Activated CD4-positive, CD25-positive, alpha-beta regulatory T cell treated with anti-CD3 and anti-CD28 coated beads, Interleukin-2, amount 50 U/mL, for 24 hours (primary cell): ENCODE measurements around the gene TPRG1.

Source experiments
- ATAC-seq, 2 donors: fragments of 150-1000 bp; cut with Tn5 transposase; one replicate each; pipeline ENCODE4 v1.10.0; 2021; ENCODE audit warnings: mild to moderate bottlenecking in 1 of 2, moderate library complexity in 1 of 2

TPRG1 gene, protein sequence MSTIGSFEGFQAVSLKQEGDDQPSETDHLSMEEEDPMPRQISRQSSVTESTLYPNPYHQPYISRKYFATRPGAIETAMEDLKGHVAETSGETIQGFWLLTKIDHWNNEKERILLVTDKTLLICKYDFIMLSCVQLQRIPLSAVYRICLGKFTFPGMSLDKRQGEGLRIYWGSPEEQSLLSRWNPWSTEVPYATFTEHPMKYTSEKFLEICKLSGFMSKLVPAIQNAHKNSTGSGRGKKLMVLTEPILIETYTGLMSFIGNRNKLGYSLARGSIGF

DNA sequence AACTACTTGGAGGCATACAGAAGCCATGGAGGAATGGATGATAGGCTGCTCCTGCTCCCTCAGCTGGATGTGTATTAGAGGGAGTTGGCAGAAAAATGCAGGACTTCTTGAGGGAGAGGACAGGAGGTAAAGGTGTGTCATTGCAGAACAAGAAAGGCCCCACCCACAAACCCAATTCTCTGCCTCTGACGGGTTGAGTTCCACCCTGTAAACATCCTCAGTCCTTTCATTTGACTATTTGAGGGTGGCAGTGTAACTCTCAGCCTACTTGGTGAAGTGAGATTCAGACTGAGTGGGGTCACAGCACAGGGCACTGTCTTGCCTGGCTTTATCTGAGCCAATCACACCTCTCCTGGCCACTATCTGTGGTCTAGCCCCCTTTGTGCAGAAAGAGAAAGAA is at the start of gene TPRG1:
Gene TPRG1, plus strand, starts transcription at position 265 of the 400 bp plus-strand sequence. CDS start 35,414 bp downstream, outside the sequence.
- ATAC-seq, result peak; percentile 38 to 40

DNA sequence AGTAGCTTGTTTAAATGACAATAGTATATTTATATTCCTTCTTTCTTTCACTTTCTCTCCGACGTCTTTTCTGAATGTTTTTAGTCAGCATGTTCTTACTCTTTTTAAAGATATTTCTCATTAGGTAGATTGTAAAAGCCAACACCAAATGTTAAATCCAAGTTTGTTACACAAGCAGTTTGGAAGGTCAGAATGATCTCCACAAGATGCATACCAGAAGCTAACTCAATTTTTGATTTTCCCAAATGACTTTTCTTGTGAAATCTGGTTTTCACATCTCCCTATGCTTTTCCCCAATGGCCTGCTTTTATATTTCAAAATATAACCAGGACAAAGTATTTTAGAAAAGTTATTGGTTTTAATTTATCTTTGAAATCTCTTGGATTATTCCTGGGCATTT is 49.7 kb upstream of the TPRG1 start:
- no peak for ATAC-seq

DNA sequence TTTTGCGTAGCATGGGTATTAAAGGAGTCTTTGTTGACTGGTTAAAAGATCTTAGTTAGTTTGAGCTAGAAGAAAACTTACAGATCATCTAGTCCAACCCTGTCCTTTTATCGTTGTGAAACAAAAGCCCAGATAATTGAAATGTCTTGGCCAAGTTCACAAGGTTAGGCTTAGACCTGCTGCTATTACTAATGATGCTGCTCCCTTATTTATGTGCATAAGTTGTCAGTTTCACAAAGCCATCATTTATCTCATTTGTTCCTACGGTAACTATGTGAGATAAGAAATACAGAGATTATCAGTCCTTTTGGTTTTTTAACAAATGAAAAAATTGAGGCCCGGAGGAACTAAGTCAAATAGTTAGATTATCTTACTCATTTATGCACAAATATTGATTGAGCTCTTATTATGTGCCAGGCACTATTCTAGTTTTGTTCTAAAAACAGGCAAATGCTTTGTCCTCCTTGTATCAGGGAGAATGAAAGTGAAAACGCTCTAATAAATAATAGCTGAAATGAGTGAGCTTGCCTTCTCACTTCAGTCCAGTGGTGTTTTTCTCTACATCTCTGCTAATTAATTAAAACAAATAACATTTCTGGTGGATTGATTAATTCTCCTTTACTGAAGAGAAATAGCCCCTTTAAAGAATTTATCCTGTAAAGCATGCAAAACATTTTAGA is 49.1 kb upstream of the TPRG1 start:
- peak; percentile 44 to 51 for ATAC-seq

DNA sequence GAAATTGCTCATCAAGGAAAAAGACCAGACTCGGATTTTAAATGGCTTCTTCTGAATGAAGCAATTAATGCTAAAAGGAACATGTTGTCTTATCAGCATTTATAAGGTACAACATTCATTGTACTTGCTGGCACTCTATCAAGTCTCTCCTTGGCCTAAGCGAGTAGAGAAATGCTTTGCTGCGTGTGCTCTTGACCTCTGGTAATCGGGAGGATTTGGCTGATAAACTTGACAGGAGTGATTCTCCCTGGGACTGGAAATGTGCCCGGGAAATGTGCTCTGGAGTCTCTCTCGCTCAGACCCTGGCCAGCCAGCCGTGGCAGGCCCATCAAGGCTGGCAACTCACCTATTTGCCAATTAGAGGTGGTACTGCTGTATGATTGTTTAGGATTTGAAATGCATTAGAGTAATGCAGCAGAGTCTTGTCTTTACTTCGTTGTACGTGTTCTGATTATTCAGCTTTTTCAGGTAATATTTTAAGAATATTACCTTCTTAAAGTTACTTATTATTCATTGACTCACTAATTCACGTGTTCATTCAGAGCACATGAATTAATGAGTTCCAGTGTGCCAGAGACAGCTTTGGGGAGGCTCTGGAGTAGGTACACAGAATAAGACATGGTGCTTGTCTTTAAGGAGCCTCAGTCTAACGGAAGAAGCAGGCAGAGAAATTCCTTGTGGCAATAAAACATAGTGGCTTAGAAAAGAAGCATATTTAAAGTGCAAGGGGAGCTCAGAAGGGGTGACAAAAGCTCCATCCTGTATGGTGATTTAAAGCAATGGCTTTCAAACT is 48.0 kb upstream of the TPRG1 start:
- no peak for ATAC-seq

DNA sequence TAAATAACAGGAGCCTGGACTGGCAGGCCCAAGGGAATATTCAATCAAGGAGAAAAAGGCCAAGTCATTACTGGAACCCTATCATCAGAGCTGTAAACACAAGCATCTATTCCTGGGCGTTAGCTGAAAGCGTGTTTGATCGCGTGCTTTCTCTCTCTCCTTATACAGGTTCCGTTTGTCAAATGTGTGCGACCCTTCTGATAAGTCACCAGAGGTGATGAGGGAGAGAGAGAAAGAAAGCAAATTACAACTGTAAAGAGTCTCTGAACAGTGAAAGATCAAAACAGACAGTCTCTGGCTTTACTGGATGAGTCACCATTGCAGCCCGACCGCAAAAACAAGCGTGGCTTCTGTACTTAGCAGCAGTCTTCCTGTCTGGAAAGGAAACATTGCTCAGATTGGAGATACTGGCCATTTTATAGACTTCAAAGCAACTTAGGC is 39.5 kb upstream of the TPRG1 start:
- ATAC-seq, result peak; percentile 98 to 99

DNA sequence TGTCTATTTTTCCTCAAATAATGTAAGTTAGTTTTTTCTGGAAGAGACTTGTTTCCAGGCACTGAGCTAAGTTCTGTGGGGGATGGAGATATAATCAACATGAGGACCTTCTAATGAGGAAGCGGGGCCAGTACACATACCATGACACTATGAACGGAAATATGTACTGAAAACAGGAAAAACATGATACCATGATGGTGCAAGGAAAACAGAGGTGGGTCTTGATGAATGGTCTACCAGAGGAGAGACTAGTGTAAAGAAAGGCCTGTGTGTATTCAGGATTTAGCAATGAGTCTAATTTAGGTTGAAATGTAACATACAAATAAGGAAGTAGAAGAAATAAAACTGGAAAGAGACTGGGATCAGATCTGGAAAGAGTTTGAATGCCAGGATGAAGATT is 38.9 kb upstream of the TPRG1 start:
- ATAC-seq, result no peak

DNA sequence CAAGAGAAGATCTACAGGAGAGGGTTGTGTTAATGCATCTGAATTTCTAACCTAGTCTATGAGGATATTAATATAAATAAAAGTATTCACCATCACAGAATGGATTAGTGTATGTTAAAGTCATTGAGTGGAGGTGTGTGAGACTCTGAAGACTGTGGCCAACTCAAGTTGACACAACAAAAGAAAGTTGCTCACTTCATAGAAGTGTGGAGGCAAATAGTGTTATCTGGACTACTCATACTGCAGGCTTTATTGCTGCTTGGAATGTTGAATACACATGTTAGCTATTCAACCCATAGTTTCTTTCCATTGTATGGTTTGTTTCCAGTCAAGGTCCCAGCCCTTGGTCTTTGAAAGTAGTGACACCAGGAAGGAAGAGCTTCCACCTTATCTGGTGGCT is 38.0 kb upstream of the TPRG1 start:
- no peak for ATAC-seq

DNA sequence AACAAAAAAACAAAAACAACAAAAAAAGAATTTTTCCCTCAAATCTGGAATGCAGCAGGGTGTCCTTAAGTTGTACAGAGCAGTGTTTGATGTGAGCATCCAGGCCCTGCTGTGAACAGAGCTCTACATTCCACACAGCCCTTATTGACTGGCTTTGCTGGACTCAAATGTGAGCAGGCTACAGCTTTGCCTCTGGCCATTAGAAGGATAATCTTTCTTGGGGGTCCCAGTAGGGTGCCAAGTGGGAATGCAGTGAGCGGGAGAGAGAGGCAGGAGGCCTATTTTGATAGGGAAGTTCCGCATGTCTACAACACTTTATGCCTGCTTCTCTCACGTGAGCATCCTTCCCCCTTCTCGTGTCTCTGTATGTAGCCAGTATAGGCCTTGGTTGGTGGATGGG is 34.4 kb upstream of the TPRG1 start:
- ATAC-seq, result no peak

DNA sequence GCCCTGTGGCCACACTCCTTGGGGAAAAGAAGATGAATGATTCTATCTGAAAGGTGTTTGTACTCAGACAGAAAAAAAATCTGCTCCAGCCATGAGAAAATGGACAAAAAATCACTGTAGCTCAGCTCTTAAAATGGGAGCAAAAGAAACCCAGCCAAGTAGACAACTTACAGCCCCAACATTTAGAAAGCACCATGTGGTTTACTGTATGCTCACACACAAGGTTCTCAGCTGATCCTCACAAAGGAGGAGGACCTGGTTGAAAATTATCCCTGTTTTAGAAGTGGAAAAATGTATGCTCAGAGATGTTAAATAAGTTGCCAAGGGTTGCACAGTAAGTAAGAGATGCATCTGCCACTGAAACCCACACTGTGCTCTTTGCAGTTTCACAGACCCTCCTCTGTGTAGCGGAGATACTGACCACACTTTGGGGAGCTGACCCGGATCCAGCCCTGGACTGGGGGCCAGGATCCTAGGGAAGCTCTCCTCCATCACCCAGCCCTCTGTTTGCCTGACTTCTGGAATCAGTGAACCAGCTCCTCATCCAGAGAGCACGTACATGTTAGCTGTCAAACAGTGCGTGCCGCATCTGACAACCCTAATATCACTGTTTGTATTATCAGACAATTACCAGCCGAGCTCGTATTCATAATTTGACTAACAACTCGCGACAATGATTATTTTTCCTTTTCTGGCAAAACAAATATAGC is 32.7 kb upstream of the TPRG1 start:
- ATAC-seq, result no peak

DNA sequence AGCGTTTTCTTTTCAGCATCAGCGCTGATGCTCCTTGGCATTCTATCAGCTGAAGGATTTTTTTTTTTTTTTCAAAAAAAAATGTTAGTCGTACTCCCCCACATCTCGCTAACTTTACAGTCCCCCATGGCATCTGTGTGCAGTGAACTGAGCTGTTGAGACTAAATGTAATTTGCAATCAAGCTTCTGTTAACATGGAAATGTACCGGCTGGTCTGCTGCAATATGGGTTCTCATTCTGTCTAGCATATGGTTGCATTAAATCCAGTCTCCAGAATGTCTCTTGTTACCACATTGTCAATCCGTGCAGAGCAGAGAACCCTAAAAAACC is 32.2 kb upstream of the TPRG1 start:
- no peak for ATAC-seq

DNA sequence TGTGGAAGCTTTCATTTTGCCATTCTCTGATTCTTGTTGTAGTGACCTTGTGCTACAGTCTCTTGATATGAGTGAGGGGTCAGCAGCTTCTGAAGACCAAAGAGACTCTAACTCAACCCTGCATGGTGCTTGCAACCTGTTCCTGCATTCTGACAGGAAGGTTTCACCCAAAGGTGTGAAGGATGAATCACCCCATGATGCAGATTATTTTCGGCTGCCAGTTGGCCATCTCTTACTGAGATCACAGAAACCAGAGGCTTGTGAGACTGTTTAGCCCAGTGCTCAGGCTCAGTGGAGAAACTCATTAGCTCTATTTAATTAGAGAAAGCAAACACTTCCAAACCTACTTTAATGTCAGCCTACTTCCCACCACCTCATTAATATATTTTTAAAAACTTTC is 29.2 kb upstream of the TPRG1 start:
- peak; percentile 81 to 86 for ATAC-seq

DNA sequence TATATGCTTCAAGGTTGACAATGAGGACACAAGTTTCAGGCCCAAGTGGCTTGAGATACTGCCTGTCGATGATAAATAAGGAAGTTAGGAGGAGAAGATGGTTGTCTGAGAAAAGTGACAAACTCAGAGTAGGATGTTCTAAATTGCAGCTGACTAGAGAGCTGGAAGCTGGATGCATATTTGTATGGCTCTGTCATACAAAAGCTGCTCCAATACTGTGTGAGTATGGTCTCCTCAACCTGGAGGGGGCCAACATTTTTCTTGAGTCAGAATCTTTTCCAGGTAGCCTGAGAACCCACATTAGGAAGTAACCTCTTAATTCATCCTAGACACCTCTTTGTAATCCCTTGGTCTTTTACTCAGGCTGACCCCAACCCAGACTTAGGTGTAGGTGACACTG is 28.4 kb upstream of the TPRG1 start:
- ATAC-seq, result no peak

DNA sequence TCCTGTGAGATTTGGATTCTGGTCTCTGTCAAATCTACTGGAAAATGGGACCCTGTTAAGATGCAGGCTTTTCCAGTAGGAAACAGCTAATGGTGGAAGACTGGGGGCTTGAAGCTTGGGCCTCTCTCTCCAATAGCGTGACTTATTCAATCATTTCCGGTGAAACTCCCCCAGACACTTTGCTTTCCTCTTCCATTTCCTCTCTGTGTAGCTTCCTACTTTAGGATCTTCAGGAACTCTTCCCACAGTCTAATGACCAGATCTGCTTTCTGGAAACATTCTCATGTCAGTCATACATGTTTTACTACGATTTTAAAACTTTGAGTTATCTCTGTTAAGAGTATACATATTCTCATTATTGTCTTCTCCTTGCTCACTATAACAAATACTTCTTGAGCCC is 28.0 kb upstream of the TPRG1 start:
- no peak for ATAC-seq

DNA sequence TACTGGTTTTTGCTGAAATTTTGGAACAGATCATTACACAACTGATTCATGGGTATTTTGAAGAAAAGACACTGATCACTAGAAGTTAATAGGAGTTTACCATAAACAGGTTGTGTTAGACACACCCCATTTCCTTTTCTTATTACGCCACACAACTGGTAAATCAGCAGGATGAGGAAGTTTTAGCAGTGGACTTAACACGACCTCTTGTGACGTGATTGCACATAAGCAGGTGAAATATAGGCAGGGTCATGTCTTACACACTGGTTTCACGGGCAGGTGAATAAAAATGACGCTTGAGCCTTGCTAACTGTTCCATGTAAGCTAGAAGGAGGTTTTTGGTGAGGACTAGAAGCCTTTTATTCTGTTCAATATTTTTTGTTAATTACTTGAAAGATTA is 27.1 kb upstream of the TPRG1 start:
- peak in 1 of 2 donors; percentile 58 for ATAC-seq

DNA sequence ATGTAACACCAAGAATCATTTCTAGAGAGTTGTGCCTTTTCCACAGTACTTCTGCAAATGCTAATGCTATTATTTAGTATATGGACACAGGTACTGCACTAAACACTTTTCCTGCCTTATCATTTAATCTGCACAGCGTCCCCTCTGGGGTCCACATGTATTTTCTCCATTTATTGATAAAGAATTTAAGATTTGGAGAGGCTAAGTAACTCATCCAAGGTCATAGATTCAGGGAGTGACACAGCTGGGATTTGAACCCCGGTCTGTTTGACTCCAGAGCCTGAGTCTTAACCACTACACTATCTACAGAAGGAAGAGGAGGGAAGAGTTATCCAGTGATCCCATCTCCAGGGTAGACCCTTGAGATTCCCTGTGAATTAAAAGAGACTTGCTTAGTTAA is 24.9 kb upstream of the TPRG1 start:
- no peak for ATAC-seq

DNA sequence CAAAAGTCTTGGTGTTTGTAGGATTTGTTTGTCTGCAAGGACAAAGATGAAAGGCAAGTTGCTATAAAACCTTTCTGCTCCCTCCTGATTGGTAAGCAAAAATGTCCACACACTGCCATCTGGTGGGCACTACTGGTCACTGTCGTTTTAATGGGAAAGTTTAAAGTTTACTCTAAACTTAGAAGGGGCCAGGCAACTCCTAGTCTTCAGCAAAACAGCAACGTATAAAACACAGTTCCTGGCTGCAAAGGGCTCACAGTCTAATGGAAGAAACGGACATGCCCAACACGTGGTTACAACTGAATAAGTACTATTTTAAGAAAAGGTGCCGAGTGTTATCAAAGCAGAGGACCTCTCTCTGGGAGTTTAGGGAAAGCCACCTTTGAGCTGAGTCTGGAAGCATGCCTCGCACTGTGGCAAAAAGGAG is 23.7 kb upstream of the TPRG1 start:
- ATAC-seq, result peak; percentile 46 to 48

DNA sequence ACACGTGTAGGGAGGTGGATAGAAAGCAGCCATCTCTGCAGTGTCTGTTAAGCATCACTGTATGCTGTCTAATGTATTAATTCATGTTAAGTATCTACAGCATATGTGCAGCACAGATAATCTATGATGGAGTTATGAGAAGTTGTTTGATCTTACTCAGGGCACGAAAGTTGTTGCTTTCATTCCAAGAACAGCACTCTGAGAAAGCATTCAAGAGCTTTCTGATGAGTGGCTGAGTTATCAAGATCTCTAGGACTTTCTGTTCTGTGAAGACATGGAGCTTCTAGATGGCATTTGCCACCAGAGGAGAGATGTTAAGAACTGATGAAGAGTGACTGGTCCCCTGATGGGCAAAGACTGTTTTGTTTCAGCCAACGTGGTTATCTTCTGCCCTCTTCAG is 22.6 kb upstream of the TPRG1 start:
- ATAC-seq, result peak in 1 of 2 donors; percentile 26

DNA sequence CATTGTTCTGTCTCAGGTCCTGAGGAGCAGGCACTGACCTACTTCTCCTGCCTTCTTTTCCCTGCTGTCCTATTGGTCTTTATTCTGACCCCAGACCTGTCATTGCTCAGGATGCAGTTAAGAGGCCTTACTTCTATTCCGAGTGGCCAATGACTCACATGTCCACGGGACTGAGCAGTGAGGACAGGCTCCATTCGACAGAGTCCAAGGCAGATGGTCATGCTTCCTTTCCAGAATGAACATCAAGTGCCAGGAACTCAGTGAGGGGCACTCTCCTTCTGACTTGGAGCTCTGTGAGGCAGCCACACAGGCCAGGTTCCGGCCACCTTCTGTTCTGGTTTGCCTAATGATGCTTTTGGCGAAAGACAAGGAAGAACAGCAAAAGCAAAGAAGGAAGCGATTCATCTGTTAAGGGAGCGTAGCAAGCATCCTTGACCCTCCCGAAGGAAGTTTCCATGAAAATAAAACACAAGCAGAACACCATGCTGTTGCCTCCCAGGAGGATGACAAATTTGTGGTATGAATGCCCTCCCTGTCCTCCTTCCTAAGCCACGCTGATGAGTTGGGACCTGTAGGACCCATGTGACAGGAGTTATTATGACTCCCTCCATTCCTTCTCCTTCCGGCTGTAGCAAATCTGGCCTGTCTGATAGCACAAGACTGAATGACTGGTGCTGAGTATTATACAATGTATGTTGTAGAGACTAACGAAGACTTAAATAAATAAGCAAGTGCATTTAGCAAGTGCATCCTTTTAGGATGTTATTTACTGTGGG is 14.4 kb upstream of the TPRG1 start:
- no peak for ATAC-seq

DNA sequence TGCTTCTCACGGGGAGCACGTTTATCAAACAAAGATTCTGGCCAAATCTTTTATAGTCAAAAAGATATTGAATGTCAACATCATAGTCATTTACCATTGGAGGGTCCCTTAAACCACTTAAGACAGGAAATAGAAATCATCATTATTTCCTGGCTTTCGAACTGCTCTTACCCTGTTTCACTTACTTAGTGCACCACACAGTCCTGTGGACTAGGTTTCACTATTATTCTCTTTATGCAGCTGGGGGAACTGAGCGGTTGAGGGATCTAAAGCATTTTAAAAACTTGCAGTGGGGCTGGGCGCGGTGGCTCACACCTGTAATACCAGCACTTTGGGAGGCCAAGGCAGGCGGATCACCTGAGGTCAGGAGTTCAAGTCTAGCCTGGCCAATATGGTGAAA is 13.7 kb upstream of the TPRG1 start:
- ATAC-seq, result peak in 1 of 2 donors; percentile 49

DNA sequence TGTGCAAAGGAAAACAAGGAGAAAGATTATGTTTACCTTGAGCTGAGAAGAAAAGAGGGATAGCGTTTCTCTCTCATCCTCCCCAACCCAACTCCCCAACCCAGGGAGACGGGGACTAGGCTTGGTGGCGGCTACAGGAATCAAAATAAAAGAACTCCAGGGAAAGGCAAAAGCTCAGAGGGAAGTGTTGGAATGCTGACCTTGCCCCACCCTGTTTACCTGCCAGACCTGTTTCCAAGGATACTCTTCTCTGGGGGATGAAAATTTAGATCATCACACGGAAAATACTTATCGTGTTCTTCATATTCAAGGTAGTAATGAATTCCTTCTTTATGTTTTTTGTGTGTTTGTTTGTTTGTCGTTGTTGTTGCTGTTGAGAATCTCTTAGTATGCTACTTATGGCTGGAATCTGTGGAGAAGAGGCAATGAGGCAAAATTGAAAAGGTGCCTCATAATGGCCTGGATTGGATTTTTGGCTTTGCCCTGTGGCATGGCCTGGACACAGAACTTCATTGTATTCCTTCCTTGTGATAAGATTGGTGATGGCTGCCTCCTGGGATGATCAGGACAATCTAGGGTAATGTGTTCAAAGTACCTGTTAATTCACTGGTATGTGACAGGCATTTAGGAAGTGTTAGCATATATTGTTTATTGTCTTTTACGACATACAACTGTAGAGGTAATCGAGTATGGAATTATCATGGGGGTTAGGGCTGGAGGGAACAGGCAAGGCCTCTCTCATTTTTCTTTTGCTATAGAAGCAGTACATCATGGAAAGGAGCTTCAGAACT is 11.1 kb upstream of the TPRG1 start:
- ATAC-seq, result no peak

DNA sequence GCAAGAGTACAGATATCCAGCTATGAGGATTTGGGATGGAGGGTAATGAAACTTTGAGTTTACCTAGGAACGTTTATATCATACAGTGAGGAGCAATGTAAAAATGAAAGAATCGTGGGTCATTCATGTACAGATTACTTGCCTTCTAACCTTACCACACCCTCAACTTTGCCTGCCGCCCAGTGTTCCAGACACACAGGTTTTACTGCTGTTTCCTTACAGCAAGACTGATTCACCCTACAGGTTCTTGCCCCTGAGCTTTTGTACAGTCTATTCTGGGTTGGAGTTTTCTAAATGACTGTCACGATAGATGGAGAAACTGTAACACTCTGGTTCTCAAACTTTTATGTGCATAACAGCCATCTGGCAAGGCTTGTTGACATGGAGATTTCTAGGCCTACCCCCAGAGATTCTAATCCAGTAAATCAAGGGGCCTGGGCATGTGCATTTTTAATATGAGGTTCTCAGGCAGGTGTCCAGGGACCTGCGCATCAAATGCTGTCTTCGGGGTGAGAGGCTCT is 6.6 kb upstream of the TPRG1 start:
- ATAC-seq, result no peak
